Esophagus muscularis mucosa (tissue), 4 donors: ENCODE results near the gene LY6G6D. TPM values are rescaled to one million over a fixed set of nuclear protein-coding genes. Genes with fewer than 3 reads are reported as not detected.

ENCODE experiments used
- DNase-seq: peaks from one replicate; pipeline ENCODE4 v3.0.0-alpha.2; 2017; ENCODE audit errors: extremely low spot score
- H3K27ac ChIP-seq, 4 donors: fragments of 200-600 bp; sonication (generic); replicated peaks in 1 of 4; 1 replicate in 3 of 4; 2 replicates in 1 of 4; pipeline ENCODE4 v1.5.1; 2016 to 2019; ENCODE audit warnings: mild to moderate bottlenecking in 1 of 4
- H3K27me3 ChIP-seq, 4 donors: fragments of 200-600 bp; sonication (generic); one replicate each; pipeline versions ENCODE4 v1.5.1 to v1.6.0; 2016 to 2019
- H3K36me3 ChIP-seq, 4 donors: fragments of 200-600 bp; sonication (generic); one replicate each; pipeline ENCODE4 v1.5.1; 2016 to 2019
- H3K4me1 ChIP-seq, 4 donors: fragments of 200-600 bp; sonication (generic); one replicate each; pipeline ENCODE4 v1.5.1; 2016 to 2019
- H3K4me3 ChIP-seq, 4 donors: fragments of 200-600 bp; sonication (generic); 1 replicate in 2 of 4; 2 replicates in 2 of 4; pipeline ENCODE4 v1.5.1; 2016 to 2019; ENCODE audit warnings: mild to moderate bottlenecking in 4 of 4, moderate library complexity in 1 of 4
- H3K9me3 ChIP-seq, 4 donors: fragments of 200-600 bp; sonication (generic); 1 replicate in 3 of 4; 2 replicates in 1 of 4; pipeline ENCODE4 v1.5.1; 2016 to 2019
- EP300 ChIP-seq: sonication (generic); formaldehyde crosslinking; IDR thresholded peaks from one replicate; pipeline ENCODE4 v1.6.1; 2017; ENCODE audit warnings: antibody characterized with exemption
- POLR2A ChIP-seq: fragments of 450-650 bp; IDR thresholded peaks from one replicate; pipeline ENCODE4 v1.6.1; 2017; ENCODE audit warnings: antibody characterized with exemption, moderate library complexity, mild to moderate bottlenecking, low read depth
- POLR2AphosphoS5 ChIP-seq, 2 donors: sonication (generic); formaldehyde crosslinking; IDR thresholded peaks; one replicate each; pipeline ENCODE4 v1.6.1; 2017; ENCODE audit warnings: antibody characterized with exemption in 2 of 2
- WGBS: methylation state at CpG from one replicate; pipeline ENCODE4 v1.1.5; 2018; 5-methylcytosine and 5-hydroxymethylcytosine counted together
- intact Hi-C: fragments of 100-400 bp; cut with DNase I; formaldehyde crosslinking; loops from one replicate; pipeline ENCODE4 v1.15.1; 2023
- total RNA-seq, 4 donors: library from RNA; depleted of rRNA; stranded (reverse); fragments of >200 nt; gene quantifications; one replicate each; pipeline versions ENCODE4 v1.1.0 to v1.2.1, GENCODE V29; 2016
- TF ChIP-seq, protein P1 (sequence below), 3 experiments: fragments of 200-600 bp in 2 of 3; fragments of 450-650 bp in 1 of 3; sonication (generic) in 2 of 3; IDR thresholded peaks; one replicate each; pipeline ENCODE4 v1.5.1; 2017 to 2019; ENCODE audit warnings: antibody characterized with exemption in 3 of 3, mild to moderate bottlenecking in 2 of 3, moderate library complexity in 1 of 3

The LY6G6D gene
- total RNA-seq, 4 donors from 2014 or later = not detected

DNA sequence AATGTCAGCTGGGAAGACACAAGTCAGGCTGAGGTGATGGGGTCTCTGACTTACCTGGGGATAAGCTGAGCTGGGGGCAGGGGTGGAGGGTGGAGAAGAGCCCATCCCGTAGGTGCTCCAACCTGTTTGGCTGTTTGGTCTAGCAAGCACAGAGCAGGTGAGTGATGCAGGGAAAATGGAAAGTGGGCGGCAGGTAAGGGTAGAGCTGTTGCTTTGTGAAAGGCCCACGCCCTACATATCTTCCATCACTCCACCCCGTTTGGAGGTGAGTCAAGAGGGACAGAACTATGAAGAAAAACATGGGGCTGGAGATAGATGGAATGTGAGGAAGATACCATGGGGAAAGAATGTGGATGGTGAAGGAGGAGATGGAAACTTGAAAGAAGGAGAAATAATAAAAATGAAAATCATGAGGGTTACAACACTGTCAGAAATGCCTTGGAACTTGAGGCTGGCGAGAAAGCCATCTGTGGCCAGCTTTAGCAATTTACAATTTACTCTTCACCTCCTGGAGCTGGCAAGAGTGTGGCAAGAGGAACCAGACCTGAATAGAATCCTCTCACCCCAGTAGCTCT lies 5.1 kb downstream of the LY6G6D start:
- intact Hi-C loops = no loop called here
- Histone ChIP-seq H3K36me3 (peaks cover 0 to 9% (median under 1%) of the 10 kb centered on the region in 4 donors), H3K4me3 (no peak overlapping the region), H3K27ac (no peak overlapping the region), H3K27me3 (no peaks in the 10 kb centered on the region), H3K9me3 (no peaks in the 10 kb centered on the region), H3K4me1 (no peaks in the 10 kb centered on the region)
- TF ChIP-seq EP300 (no peak), POLR2AphosphoS5 (IDR thresholded peaks at IDR 0.05) (no peak), POLR2A (no peak)
- TF ChIP-seq, protein P1, sequence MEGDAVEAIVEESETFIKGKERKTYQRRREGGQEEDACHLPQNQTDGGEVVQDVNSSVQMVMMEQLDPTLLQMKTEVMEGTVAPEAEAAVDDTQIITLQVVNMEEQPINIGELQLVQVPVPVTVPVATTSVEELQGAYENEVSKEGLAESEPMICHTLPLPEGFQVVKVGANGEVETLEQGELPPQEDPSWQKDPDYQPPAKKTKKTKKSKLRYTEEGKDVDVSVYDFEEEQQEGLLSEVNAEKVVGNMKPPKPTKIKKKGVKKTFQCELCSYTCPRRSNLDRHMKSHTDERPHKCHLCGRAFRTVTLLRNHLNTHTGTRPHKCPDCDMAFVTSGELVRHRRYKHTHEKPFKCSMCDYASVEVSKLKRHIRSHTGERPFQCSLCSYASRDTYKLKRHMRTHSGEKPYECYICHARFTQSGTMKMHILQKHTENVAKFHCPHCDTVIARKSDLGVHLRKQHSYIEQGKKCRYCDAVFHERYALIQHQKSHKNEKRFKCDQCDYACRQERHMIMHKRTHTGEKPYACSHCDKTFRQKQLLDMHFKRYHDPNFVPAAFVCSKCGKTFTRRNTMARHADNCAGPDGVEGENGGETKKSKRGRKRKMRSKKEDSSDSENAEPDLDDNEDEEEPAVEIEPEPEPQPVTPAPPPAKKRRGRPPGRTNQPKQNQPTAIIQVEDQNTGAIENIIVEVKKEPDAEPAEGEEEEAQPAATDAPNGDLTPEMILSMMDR (IDR thresholded peaks at IDR 0.05) = no peak
- WGBS = 90% methylated on average over 5 of the region's 5 CpGs
- DNase-seq = no peak

DNA sequence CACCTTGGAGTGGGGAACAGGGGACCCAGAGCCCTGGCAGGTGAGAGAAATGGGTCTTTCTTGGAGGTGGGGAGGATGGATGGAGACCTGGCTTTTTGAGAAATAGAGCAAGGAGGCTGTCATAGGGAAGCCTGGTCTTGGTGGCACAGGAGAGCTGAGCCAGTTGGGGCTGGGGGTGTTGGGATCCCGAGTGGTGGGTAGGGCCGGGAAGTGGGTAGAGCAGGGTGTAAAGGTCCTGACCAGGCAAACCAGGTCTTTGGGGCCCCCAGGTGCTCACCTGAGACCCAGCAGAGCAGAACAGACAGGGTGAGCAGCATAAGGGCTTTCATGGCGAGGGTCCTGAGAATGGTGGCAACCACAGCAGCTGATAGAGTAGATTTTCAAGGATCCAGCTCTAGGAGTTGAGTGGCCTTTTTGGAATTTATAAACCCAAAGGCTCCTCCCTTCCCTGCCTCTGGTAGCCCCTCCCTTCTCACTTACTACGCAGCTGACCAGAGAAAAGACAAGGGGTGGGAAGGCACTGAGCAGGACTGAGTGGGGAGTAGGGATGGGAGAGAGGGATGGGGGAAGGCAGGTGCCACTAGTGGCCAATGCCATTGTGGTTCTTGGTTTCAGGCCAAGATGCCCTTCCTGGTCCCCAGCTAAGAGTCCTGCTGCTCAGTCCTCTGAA lies 6.3 kb downstream of the LY6G6D start, which contains the start of gene LY6G6C:
Gene LY6G6C, minus strand, starts transcription at position 396 of the 670 bp plus-strand sequence. Its CDS starts 67 bp downstream, at position 329.
- no peak within 1 kb of the TSS for H3K4me3 ChIP-seq
- no peak within 1 kb of the TSS for H3K27ac ChIP-seq
- TF ChIP-seq POLR2AphosphoS5 (IDR thresholded peaks at IDR 0.05) (no peak), POLR2A (no peak), EP300 (no peak)
- TF ChIP-seq, protein P1 (IDR thresholded peaks at IDR 0.05) = no peak
- H3K36me3 ChIP-seq = peaks cover 6 to 21% (median 9%) of the 10 kb centered on the region in 4 donors
- H3K9me3 ChIP-seq = no peaks in the 10 kb centered on the region
- DNase-seq = no peak
- no peaks in the 10 kb centered on the region for H3K27me3 ChIP-seq
- 84% methylated on average over 4 of the region's 4 CpGs for WGBS
- no peaks in the 10 kb centered on the region for H3K4me1 ChIP-seq
- intact Hi-C loops = no loop called here

- Histone ChIP-seq H3K4me3 (no peak overlapping the region), H3K9me3 (no peaks in the 10 kb centered on the region), H3K36me3 (peaks cover 13 to 28% (median 14%) of the 10 kb centered on the region in 4 donors), H3K4me1 (peaks cover 0 to 7% (median 4%) of the 10 kb centered on the region in 4 donors), H3K27me3 (no peaks in the 10 kb centered on the region), H3K27ac (no peak overlapping the region)
- no peak for DNase-seq
- 100% methylated on average over 2 of the region's 3 CpGs for WGBS
- TF ChIP-seq, protein P1 (IDR thresholded peaks at IDR 0.05) = no peak
- TF ChIP-seq EP300 (no peak), POLR2AphosphoS5 (IDR thresholded peaks at IDR 0.05) (no peak), POLR2A (no peak)
- intact Hi-C loops = no loop called here
These were observed 7.0 kb downstream of the LY6G6D start for GRCh38 chr6:31722173-31722572.

- H3K9me3 ChIP-seq = no peaks in the 10 kb centered on the region
- H3K4me3 ChIP-seq = no peak within 1 kb of the TSS
- H3K27ac ChIP-seq = no peak within 1 kb of the TSS
- DNase-seq = no peak
- TF ChIP-seq POLR2AphosphoS5 (IDR thresholded peaks at IDR 0.05) = no peak
- TF ChIP-seq POLR2A = no peak
- TF ChIP-seq, protein P1 (IDR thresholded peaks at IDR 0.05) = no peak
- TF ChIP-seq EP300 = no peak
- peaks cover 6 to 19% (median 17%) of the 10 kb centered on the region in 4 donors for H3K4me1 ChIP-seq
- H3K36me3 ChIP-seq = peaks cover 17 to 39% (median 26%) of the 10 kb centered on the region in 4 donors
- H3K27me3 ChIP-seq = no peaks in the 10 kb centered on the region
- intact Hi-C loops = no loop called here
- 78% methylated on average over 46 of the region's 46 CpGs for WGBS
These were observed 8.3 kb downstream of the LY6G6D start, which contains the start of gene MPIG6B for GRCh38 chr6:31723245-31723979. Gene MPIG6B (plus strand): TSS chr6:31723373. CDS start chr6:31723384, 11 bp downstream.
